Glutamatergic neuron (in vitro differentiated cells): Measurements from ENCODE around the gene CCDC187. TPM values are rescaled to one million over a fixed set of nuclear protein-coding genes. Genes with fewer than 3 reads are reported as not detected.

Experiments used
- DNase-seq: peaks from one replicate; pipeline ENCODE4 v3.0.0; 2022
- H3K27ac Mint-ChIP-seq: one replicate; pipeline ENCODE4 v1.8.0; 2020; ENCODE audit warnings: mild to moderate bottlenecking, mixed read lengths, inconsistent platforms; ENCODE audit not compliant: unreplicated experiment
- H3K27me3 Mint-ChIP-seq: one replicate; pipeline ENCODE4 v1.8.0; 2020; ENCODE audit warnings: mild to moderate bottlenecking, moderate library complexity, mixed read lengths, inconsistent platforms; ENCODE audit not compliant: unreplicated experiment
- H3K36me3 Mint-ChIP-seq: one replicate; pipeline ENCODE4 v1.8.0; 2020; ENCODE audit warnings: mild to moderate bottlenecking, mixed read lengths, inconsistent platforms; ENCODE audit not compliant: unreplicated experiment
- H3K4me1 Mint-ChIP-seq: one replicate; pipeline ENCODE4 v1.8.0; 2020; ENCODE audit warnings: mild to moderate bottlenecking, low read depth, mixed read lengths, inconsistent platforms; ENCODE audit not compliant: unreplicated experiment
- H3K4me3 Mint-ChIP-seq: one replicate; pipeline ENCODE4 v1.8.0; 2020; ENCODE audit warnings: mild to moderate bottlenecking, mixed read lengths, inconsistent platforms; ENCODE audit not compliant: unreplicated experiment
- H3K9me3 Mint-ChIP-seq: one replicate; pipeline ENCODE4 v1.8.0; 2020; ENCODE audit warnings: mild to moderate bottlenecking, moderate library complexity, mixed read lengths, inconsistent platforms; ENCODE audit not compliant: unreplicated experiment
- CTCF ChIP-seq: fragments of 200-600 bp; sonication (generic); IDR thresholded peaks from one replicate; pipeline ENCODE4 v1.5.0; 2021; ENCODE audit not compliant: partially characterized antibody, unreplicated experiment
- total RNA-seq: library from RNA; stranded (reverse); fragmentation: NEBNext Ultra II Directional; extraction: Animal tissue kit (Norgen Biotek cat#: 25700); gene quantifications from one replicate; pipeline ENCODE4 v1.2.1, GENCODE V29; 2021; ENCODE audit not compliant: unreplicated experiment

Gene CCDC187
- total RNA-seq, 1 donor from 2014 or later = 15.8 TPM

- Mint-ChIP-seq H3K36me3 (no peaks in the 10 kb centered on the region), H3K9me3 (peaks cover 9% of the 10 kb centered on the region), H3K27ac (peak overlapping the region; percentile 31), H3K4me1 (peaks cover 7% of the 10 kb centered on the region), H3K27me3 (peaks cover 4% of the 10 kb centered on the region), H3K4me3 (peak overlapping the region; percentile 28)
- peak; percentile 37 for DNase-seq
- no peak for TF ChIP-seq CTCF
Observed at GRCh38 chr9:136306211-136307208, 2.6 kb upstream of the CCDC187 start.

GRCh38 chr9:136305804-136306203 lies 1.9 kb upstream of the CCDC187 start:
- Mint-ChIP-seq H3K4me3 (no peak overlapping the region), H3K9me3 (peaks cover 9% of the 10 kb centered on the region), H3K4me1 (peaks cover 7% of the 10 kb centered on the region), H3K36me3 (no peaks in the 10 kb centered on the region), H3K27me3 (peaks cover 4% of the 10 kb centered on the region), H3K27ac (no peak overlapping the region)
- no peak for TF ChIP-seq CTCF
- DNase-seq = peak; percentile 52

- H3K9me3 Mint-ChIP-seq = peaks cover 9% of the 10 kb centered on the region
- H3K4me3 Mint-ChIP-seq = no peak overlapping the region
- H3K27ac Mint-ChIP-seq = no peak overlapping the region
- DNase-seq = no peak
- no peaks in the 10 kb centered on the region for H3K36me3 Mint-ChIP-seq
- H3K27me3 Mint-ChIP-seq = peaks cover 4% of the 10 kb centered on the region
- H3K4me1 Mint-ChIP-seq = peaks cover 7% of the 10 kb centered on the region
- no peak for TF ChIP-seq CTCF
Observed at GRCh38 chr9:136304981-136305380, 1.1 kb upstream of the CCDC187 start.

GRCh38 chr9:136304456-136304855 lies 562 bp upstream of the CCDC187 start:
- Mint-ChIP-seq H3K27me3 (peaks cover 4% of the 10 kb centered on the region), H3K36me3 (no peaks in the 10 kb centered on the region), H3K27ac (no peak overlapping the region), H3K4me3 (no peak overlapping the region), H3K9me3 (peaks cover 9% of the 10 kb centered on the region), H3K4me1 (peaks cover 7% of the 10 kb centered on the region)
- DNase-seq = peak; percentile 17
- TF ChIP-seq CTCF = no peak
